ENCODE results near the gene AQP6. TPM values are rescaled to one million over a fixed set of nuclear protein-coding genes. Genes with fewer than 3 reads are reported as not detected.

Gene AQP6
- total RNA-seq, 1 experiment from 2014 or later: 0.31 TPM

GRCh38 chr12:49983892-49984291, 11.1 kb downstream of the AQP6 start:
- ChIA-PET POLR2A (no interaction called here), CTCF (interaction anchor here (0.7 kb wide), 1 partner anchor 128 kb away, joined by 4 read pairs; the partner anchor contains the start of gene COX14)
- no peak for DNase-seq (ENCODE audit: low read depth, low spot score)
- intact Hi-C loops (cut with micrococcal nuclease; ENCODE audit: unreplicated experiment): no loop called here
- Histone ChIP-seq H3K36me3 (ENCODE audit: control insufficient read depth, insufficient read depth, low read length) (peaks cover 6% of the 10 kb centered on the region; the same call in 1 of the 2 replicates), H3K27me3 (ENCODE audit: control insufficient read depth, insufficient read depth, low read length) (no peaks in the 10 kb centered on the region), H3K27ac (ENCODE audit: low read length) (peak overlapping the region; percentile 31; the same call in 1 of the 2 replicates), H3K4me3 (ENCODE audit: low read depth in 2 of 2, low read length in 2 of 2) (no peak overlapping the region), H3K4me1 (ENCODE audit: control insufficient read depth, insufficient read depth, low read length) (peaks cover 4% of the 10 kb centered on the region), H3K9me3 (ENCODE audit: control insufficient read depth, insufficient read depth, low read depth, low read length) (no peaks in the 10 kb centered on the region)
- in situ Hi-C loops (cut with HindIII; ENCODE audit: low pct_unique_long_range_greater_than_20kb, low sequenced_read_pairs): no loop called here
- ATAC-seq: peak; percentile 69
- no TSS peak for BruUV-seq (replicated peaks)
- TF ChIP-seq SIN3A (IDR thresholded peaks at IDR 0.05; ENCODE audit: borderline replicate concordance, insufficient read depth, low read depth, low read length) (no peak), REST (IDR thresholded peaks at IDR 0.05; ENCODE audit: insufficient read depth in 1 of 2, low read depth in 2 of 2, low read length in 1 of 2) (no peak), POLR2AphosphoS5 (IDR thresholded peaks at IDR 0.05; ENCODE audit: low read depth, low read length) (no peak)

GRCh38 chr12:49984476-49985359, 12.0 kb downstream of the AQP6 start:
- BruUV-seq (replicated peaks): no TSS peak
- Histone ChIP-seq H3K27ac (ENCODE audit: low read length) (no peak overlapping the region), H3K9me3 (ENCODE audit: control insufficient read depth, insufficient read depth, low read depth, low read length) (no peaks in the 10 kb centered on the region), H3K27me3 (ENCODE audit: control insufficient read depth, insufficient read depth, low read length) (no peaks in the 10 kb centered on the region), H3K4me3 (ENCODE audit: low read depth in 2 of 2, low read length in 2 of 2) (no peak overlapping the region), H3K36me3 (ENCODE audit: control insufficient read depth, insufficient read depth, low read length) (peaks cover 11% of the 10 kb centered on the region), H3K4me1 (ENCODE audit: control insufficient read depth, insufficient read depth, low read length) (peaks cover 4% of the 10 kb centered on the region)
- POLR2A ChIA-PET: no interaction called here
- CTCF ChIA-PET: no interaction called here
- in situ Hi-C loops (cut with HindIII; ENCODE audit: low pct_unique_long_range_greater_than_20kb, low sequenced_read_pairs): no loop called here
- TF ChIP-seq REST (IDR thresholded peaks at IDR 0.05; ENCODE audit: insufficient read depth in 1 of 2, low read depth in 2 of 2, low read length in 1 of 2): no peak
- DNase-seq (ENCODE audit: low read depth, low spot score): no peak
- intact Hi-C loops (cut with micrococcal nuclease; ENCODE audit: unreplicated experiment): no loop called here
- peak; percentile 20; the same call in 1 of the 2 replicates for ATAC-seq

All from Panc1 (cell line).